Fibroblast of upper back skin (primary cell): ENCODE measurements around the gene TBC1D4.
"Not testable (repeated sequence)": the region's sequence is repeated elsewhere in the genome, so short reads cannot be mapped to it uniquely, and the experiment has no call there.

Experiments used
- DNase-seq: peaks from one replicate; pipeline ENCODE4 v3.0.0-alpha.2; 2013

The TBC1D4 gene

DNA sequence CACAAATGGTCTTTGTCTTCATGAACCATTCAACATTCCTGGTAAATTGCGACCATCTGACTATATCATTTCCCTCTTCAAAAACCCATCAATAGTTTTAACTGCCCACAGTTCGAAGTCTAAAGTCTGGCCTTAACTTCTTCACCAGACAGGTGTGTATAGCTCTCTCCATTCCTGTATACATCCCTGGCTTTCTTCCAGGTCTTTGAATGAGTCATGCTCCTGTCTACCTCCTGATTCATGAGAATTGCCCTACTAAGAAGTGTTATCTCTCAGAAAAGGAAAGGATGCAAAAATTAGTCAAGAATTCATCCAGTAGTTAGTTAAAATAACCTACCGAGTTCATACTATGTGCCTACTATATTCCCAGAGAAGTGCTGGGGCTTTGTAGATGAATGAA lies 225.0 kb downstream of the TBC1D4 start:
- peak; percentile 22 for DNase-seq

DNA sequence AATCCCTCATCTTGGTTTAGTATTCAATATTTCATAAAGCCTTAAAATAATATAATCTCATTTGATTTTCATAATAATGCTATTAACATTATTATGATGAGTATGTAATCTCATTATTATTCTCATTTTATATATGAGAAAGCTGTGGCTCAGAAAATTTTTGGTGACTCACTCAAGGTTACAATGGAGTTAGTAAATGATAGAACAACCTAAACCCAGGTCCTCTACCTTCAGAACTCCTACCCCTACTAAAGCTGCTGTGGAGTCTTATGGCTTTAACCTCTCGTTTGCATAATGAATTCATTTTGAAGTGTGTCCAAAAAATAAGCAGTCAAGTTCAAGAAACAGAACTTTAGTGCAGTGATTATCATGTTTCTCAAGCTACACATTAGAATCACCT lies 226.3 kb downstream of the TBC1D4 start:
- no peak for DNase-seq

DNA sequence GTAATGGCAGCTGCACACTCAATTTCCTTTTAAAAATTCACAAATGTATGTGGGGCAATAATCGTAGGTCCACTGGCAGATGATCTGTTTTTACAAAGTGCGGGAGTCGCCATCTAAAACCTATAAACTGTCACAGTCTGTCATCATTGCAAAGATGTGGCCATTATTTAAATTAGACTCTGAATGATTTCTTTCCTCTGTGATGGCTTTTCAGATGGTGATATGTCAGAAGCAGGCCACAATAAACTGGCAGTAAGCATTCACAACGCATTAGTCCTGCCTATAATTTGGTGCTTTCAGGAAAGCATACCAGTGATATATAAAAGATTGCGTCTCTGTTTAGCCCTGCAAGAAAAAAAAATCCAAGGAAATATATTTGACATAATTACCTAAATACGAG lies 226.8 kb downstream of the TBC1D4 start:
- no peak for DNase-seq

DNA sequence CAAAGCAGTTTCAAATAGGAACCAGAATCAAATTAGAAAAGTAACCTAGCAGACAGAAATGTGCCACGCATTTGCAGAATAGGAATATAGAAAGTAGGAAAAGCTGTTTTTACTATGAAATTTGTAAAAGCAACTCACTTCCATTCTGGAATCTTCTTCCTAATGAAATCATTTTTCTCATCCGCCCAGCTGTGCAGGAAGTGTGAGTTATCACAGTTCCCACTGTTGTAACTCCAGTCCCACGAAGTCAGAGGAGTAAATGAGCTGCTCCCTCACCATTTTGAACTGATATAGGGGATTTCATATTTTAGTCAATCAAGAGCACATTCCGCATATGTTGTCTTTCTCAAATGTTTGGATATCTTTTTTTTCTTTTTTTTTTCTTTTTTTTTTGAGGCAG lies 230.8 kb downstream of the TBC1D4 start:
- no peak for DNase-seq

DNA sequence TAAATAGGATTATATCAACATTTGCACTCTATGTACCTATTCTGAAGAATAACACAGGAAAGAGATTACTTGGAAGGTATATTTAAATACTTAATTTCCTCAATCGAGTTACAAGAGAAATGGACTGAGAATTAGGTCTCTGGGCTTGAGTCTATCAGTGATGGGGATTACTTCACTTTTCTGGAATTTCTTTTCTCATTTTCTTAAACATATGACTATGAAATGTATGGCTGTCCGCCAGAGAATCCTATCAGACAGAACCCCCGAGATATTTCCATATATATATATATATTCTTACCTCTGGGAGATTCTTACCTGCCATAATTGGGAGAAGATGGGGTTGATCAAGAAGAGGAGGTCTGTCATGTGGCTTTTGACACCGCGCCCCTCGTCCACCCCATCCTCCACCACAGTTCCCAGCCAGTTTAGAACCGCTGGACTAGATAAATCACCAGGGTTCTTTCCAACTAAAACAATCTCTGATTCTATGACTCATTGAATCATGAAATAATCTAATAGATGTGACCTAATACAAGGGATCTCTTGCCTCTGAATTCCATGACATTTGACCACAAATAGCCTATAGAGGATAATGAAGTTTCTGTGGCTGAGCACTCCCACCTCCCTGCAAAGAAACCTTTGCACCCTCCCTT lies 231.3 kb downstream of the TBC1D4 start:
- peak; percentile 85 for DNase-seq

DNA sequence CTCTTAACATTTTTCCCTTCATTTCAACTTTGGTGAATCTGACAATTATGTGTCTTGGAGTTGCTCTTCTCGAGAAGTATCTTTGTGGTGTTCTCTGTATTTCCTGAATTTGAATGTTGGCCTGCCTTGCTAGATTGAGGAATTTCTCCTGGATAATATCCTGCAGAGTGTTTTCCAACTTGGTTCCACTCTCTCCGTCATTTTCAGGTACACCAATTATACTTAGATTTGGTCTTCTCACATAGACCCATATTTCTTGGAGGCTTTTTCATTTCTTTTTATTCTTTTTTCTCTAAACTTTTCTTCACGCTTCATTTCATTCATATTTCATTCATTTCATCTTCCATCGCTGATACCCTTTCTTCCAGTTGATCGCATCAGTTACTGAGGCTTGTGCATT lies 236.4 kb downstream of the TBC1D4 start:
- not testable (repeated sequence) for DNase-seq

DNA sequence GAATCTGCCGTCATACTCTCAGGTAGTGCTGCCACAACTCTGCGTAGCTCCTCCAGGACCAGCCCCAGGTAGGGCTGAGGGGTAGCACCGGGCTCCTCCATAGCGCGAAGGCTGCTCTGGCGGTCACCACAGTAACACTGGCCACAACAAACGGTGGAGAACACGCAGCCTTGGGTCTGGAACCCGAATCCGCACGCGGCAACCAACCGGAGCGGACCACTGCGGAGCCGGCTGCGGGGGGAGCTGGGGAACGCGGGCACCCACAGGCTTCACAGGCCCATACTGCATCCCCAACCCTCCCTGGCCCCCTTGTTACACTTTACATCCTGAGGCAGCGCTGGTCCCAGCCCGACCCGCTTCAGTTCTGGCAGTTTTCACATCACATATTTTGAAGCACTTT lies 241.7 kb downstream of the TBC1D4 start:
- not testable (repeated sequence) for DNase-seq

DNA sequence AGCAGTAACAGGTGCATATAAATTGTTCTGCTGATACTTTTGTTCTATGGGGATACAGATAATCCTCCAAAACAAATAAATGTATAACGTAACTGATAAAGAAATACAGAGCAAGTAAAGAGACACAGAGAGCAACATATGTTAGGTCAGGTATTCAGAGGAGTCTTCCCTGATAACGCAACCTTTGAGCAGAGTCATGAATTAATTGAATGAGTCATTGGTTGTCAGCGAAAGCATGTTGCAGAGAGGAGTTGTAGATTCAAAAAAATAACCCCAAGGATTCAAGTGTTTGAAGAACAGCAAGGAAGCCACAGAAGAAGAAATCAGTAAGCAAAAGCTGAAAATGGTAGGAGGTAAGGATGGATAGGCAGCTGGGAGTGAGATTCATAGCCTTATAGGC lies 245.2 kb downstream of the TBC1D4 start:
- DNase-seq: peak; percentile 40
